GM12872 (cell line): ENCODE data around the gene PMIS2.

Experiments
- CTCF ChIP-seq: IDR thresholded peaks from 3 replicates; pipeline ENCODE4 v1.5.1; 2011; ENCODE audit warnings: low read depth, mild to moderate bottlenecking, low read length, moderate library complexity; ENCODE audit not compliant: insufficient read depth

PMIS2 gene

GRCh38 chr19:35601971-35602370, 16.0 kb downstream of the PMIS2 start:
- TF ChIP-seq CTCF: no peak

- no peak for TF ChIP-seq CTCF
These were observed 21.7 kb downstream of the PMIS2 start for GRCh38 chr19:35607661-35608060.

- TF ChIP-seq CTCF: no peak
These were observed 22.3 kb downstream of the PMIS2 start for GRCh38 chr19:35608251-35608650.

GRCh38 chr19:35609851-35610353, 23.9 kb downstream of the PMIS2 start:
- TF ChIP-seq CTCF: no peak

GRCh38 chr19:35612224-35612558, 26.2 kb downstream of the PMIS2 start:
- no peak for TF ChIP-seq CTCF

GRCh38 chr19:35612559-35613321, 26.8 kb downstream of the PMIS2 start, which contains the start of gene HAUS5:
TSS of gene HAUS5 (plus strand) at chr19:35612735. CDS start at chr19:35612795, 60 bp downstream.
- TF ChIP-seq CTCF: no peak

GRCh38 chr19:35613574-35613973, 27.6 kb downstream of the PMIS2 start:
- TF ChIP-seq CTCF: no peak
